Colonic mucosa (tissue), 4 donors: ENCODE results near the gene SHROOM1. TPM values are rescaled to one million over a fixed set of nuclear protein-coding genes. Genes with fewer than 3 reads are reported as not detected.

ENCODE experiments used
- DNase-seq: peaks from one replicate; pipeline ENCODE4 v3.0.0-alpha.2; 2020
- H3K27ac ChIP-seq: fragments of 200-600 bp; one replicate; pipeline ENCODE4 v1.8.0; 2021
- H3K27me3 ChIP-seq: fragments of 200-600 bp; one replicate; pipeline ENCODE4 v1.8.0; 2021
- H3K36me3 ChIP-seq: fragments of 200-600 bp; one replicate; pipeline ENCODE4 v1.8.0; 2021
- H3K4me1 ChIP-seq: fragments of 200-600 bp; one replicate; pipeline ENCODE4 v1.8.0; 2021; ENCODE audit warnings: mild to moderate bottlenecking
- H3K4me3 ChIP-seq: fragments of 200-600 bp; one replicate; pipeline ENCODE4 v1.8.0; 2021
- H3K9ac ChIP-seq, 2 donors: one replicate each; pipeline ENCODE4 v1.7.0; 2013; ENCODE audit warnings: control low read depth in 2 of 2, low read depth in 2 of 2, low read length in 2 of 2
- H3K9me3 ChIP-seq: fragments of 200-600 bp; one replicate; pipeline ENCODE4 v1.8.0; 2021
- CTCF ChIP-seq: fragments of 200-600 bp; IDR thresholded peaks from one replicate; pipeline ENCODE4 v1.8.0; 2022; ENCODE audit warnings: antibody characterized with exemption, mild to moderate bottlenecking
- intact Hi-C: fragments of 100-400 bp; cut with DNase I; formaldehyde crosslinking; loops from one replicate; pipeline ENCODE4 v1.14.1; 2022
- total RNA-seq, 2 donors: library from RNA; stranded (reverse); fragmentation: NEBNext Ultra II Directional in 1 of 2; extraction: Animal tissue kit (Norgen Biotek cat#: 25700) in 1 of 2; gene quantifications; one replicate each; pipeline ENCODE4 v1.2.1, GENCODE V29; 2021
- donor health status: healthy.
- donor health status: DM: no; HTN: no; CAD: no.
- donor health status: DM: no; HTN: no; CAD: no.

SHROOM1 gene
- total RNA-seq, 2 donors from 2014 or later = 36.9 to 64.1 TPM

GRCh38 chr5:132849347-132849746 is 18.9 kb upstream of the SHROOM1 start:
- Histone ChIP-seq H3K9me3 (no peaks in the 10 kb centered on the region), H3K4me1 (no peaks in the 10 kb centered on the region), H3K27ac (no peak overlapping the region), H3K9ac (no peak overlapping the region), H3K27me3 (no peaks in the 10 kb centered on the region), H3K36me3 (no peaks in the 10 kb centered on the region), H3K4me3 (no peak overlapping the region)
- TF ChIP-seq CTCF = no peak
- DNase-seq = no peak
- intact Hi-C loops = no loop called here

- Histone ChIP-seq H3K27ac (no peak overlapping the region), H3K4me3 (no peak overlapping the region), H3K27me3 (no peaks in the 10 kb centered on the region), H3K36me3 (no peaks in the 10 kb centered on the region), H3K4me1 (no peaks in the 10 kb centered on the region), H3K9ac (no peak overlapping the region), H3K9me3 (no peaks in the 10 kb centered on the region)
- DNase-seq = no peak
- TF ChIP-seq CTCF = no peak
- intact Hi-C loops = no loop called here
These were observed 17.8 kb upstream of the SHROOM1 start for GRCh38 chr5:132848270-132848669.

GRCh38 chr5:132841305-132841704 is 10.9 kb upstream of the SHROOM1 start:
- DNase-seq = no peak
- no peak for TF ChIP-seq CTCF
- H3K9me3 ChIP-seq = no peaks in the 10 kb centered on the region
- peaks cover 21% of the 10 kb centered on the region for H3K4me1 ChIP-seq
- intact Hi-C loops = no loop called here
- H3K27me3 ChIP-seq = no peaks in the 10 kb centered on the region
- H3K36me3 ChIP-seq = no peaks in the 10 kb centered on the region
- H3K27ac ChIP-seq = peak overlapping the region; percentile 88
- peak overlapping the region in 1 of 2 donors; percentile 48 for H3K9ac ChIP-seq
- H3K4me3 ChIP-seq = no peak overlapping the region

- H3K9me3 ChIP-seq = no peaks in the 10 kb centered on the region
- H3K27me3 ChIP-seq = no peaks in the 10 kb centered on the region
- no peak for TF ChIP-seq CTCF
- no peak overlapping the region for H3K4me3 ChIP-seq
- H3K9ac ChIP-seq = peak overlapping the region in 1 of 2 donors; percentile 48
- peak overlapping the region; percentile 88 for H3K27ac ChIP-seq
- H3K4me1 ChIP-seq = peaks cover 22% of the 10 kb centered on the region
- intact Hi-C loops = no loop called here
- DNase-seq = no peak
- no peaks in the 10 kb centered on the region for H3K36me3 ChIP-seq
These were observed 10.4 kb upstream of the SHROOM1 start for GRCh38 chr5:132840896-132841295.

GRCh38 chr5:132840313-132840712 is 9.9 kb upstream of the SHROOM1 start:
- Histone ChIP-seq H3K9me3 (no peaks in the 10 kb centered on the region), H3K27me3 (no peaks in the 10 kb centered on the region), H3K4me3 (no peak overlapping the region), H3K9ac (peak overlapping the region in 1 of 2 donors; percentile 48), H3K4me1 (peaks cover 22% of the 10 kb centered on the region), H3K36me3 (no peaks in the 10 kb centered on the region), H3K27ac (peak overlapping the region; percentile 88)
- no peak for TF ChIP-seq CTCF
- no peak for DNase-seq
- intact Hi-C loops = no loop called here
